Neural crest cell (in vitro differentiated cells): ENCODE measurements around the gene WFS1. TPM values are rescaled to one million over a fixed set of nuclear protein-coding genes. Genes with fewer than 3 reads are reported as not detected.

Experiments
- DNase-seq: peaks from one replicate; pipeline ENCODE4 v3.0.0; 2021; ENCODE audit warnings: low read depth, mixed read lengths, low spot score
- H3K27ac Mint-ChIP-seq: one replicate; pipeline ENCODE4 v1.8.0; 2021; ENCODE audit warnings: mild to moderate bottlenecking, mixed read lengths; ENCODE audit not compliant: unreplicated experiment
- H3K27me3 Mint-ChIP-seq: 2 replicates; pipeline ENCODE4 v1.8.0; 2021; ENCODE audit warnings: low read depth, mild to moderate bottlenecking, mixed read lengths
- H3K36me3 Mint-ChIP-seq: 2 replicates; pipeline ENCODE4 v1.8.0; 2021; ENCODE audit warnings: low read depth, mild to moderate bottlenecking, mixed read lengths
- H3K4me1 Mint-ChIP-seq: 2 replicates; pipeline ENCODE4 v1.8.0; 2021; ENCODE audit warnings: mixed read lengths
- H3K4me3 Mint-ChIP-seq: one replicate; pipeline ENCODE4 v1.8.0; 2021; ENCODE audit warnings: mild to moderate bottlenecking, mixed read lengths
- H3K9me3 Mint-ChIP-seq: 2 replicates; pipeline ENCODE4 v1.8.0; 2021; ENCODE audit warnings: mixed read lengths
- total RNA-seq: library from RNA; stranded (reverse); gene quantifications from 2 replicates; pipeline ENCODE4 v1.2.1, GENCODE V29; 2021
- TF ChIP-seq, protein P1 (sequence below): fragments of 200-600 bp; sonication (generic); conservative IDR thresholded peaks from 2 replicates; pipeline ENCODE4 v1.5.0; 2021; ENCODE audit warnings: antibody characterized with exemption, mild to moderate bottlenecking

The WFS1 gene
- total RNA-seq, 1 donor from 2014 or later = 24.8 TPM

DNA sequence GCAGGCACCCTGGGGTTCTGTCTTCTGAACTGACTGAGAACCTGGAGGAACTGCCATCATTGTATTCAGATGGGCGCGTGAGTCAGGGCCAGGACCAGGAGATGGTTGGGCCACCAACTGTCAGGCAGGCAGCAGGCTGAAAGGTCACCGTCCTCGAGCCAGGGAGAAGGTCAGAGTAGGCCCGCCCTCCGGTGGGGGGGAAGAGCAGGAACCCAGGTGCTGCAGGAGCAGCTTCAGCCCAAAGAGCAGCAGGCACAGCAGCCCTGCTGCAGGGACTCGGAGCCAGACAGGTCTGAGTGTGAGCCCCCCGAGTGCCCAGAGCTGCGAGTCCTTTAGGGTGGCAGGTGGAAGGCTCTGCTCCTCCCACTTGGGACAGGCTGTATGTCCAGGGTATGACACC, 26.4 kb downstream of the WFS1 start:
- no peaks in the 10 kb centered on the region for H3K27me3 Mint-ChIP-seq

DNA sequence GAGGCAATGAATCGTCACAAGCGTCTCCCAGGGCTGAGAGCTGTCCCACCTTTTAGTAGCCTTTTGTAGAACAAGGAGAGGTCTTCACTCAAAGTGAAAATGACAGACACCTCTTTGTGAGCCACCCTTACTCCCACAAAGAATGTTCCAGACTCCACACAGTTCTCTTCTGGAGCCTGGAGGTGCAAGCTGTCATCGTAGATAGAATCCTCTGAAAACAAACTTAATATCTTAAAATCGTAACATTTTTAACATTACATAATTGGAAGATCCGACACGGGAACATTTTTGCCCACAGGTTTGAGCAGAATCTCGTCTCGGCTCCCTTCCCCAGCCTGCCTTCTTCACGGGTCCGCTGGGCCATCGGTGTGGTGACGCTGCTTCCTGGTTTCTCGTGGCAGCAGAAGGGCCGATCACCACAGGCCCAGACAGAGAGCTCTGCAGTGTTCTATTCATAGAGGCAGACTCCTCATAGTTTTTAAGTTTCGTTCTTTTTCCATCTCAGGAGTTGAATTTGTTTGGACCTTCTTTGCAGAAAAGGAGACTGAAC, 27.7 kb downstream of the WFS1 start:
- no peak for DNase-seq
- TF ChIP-seq, protein P1, sequence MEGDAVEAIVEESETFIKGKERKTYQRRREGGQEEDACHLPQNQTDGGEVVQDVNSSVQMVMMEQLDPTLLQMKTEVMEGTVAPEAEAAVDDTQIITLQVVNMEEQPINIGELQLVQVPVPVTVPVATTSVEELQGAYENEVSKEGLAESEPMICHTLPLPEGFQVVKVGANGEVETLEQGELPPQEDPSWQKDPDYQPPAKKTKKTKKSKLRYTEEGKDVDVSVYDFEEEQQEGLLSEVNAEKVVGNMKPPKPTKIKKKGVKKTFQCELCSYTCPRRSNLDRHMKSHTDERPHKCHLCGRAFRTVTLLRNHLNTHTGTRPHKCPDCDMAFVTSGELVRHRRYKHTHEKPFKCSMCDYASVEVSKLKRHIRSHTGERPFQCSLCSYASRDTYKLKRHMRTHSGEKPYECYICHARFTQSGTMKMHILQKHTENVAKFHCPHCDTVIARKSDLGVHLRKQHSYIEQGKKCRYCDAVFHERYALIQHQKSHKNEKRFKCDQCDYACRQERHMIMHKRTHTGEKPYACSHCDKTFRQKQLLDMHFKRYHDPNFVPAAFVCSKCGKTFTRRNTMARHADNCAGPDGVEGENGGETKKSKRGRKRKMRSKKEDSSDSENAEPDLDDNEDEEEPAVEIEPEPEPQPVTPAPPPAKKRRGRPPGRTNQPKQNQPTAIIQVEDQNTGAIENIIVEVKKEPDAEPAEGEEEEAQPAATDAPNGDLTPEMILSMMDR = no peak
- Mint-ChIP-seq H3K27ac (no peak overlapping the region), H3K27me3 (no peaks in the 10 kb centered on the region), H3K36me3 (peaks cover 13% of the 10 kb centered on the region), H3K9me3 (no peaks in the 10 kb centered on the region), H3K4me3 (no peak overlapping the region), H3K4me1 (no peaks in the 10 kb centered on the region)

More for the DNA sequence above, 26.4 kb downstream of the WFS1 start:
- Mint-ChIP-seq H3K9me3 (no peaks in the 10 kb centered on the region), H3K27ac (no peak overlapping the region), H3K4me3 (no peak overlapping the region), H3K4me1 (no peaks in the 10 kb centered on the region), H3K36me3 (peaks cover 6% of the 10 kb centered on the region)
- DNase-seq = no peak
- TF ChIP-seq, protein P1 = no peak

DNA sequence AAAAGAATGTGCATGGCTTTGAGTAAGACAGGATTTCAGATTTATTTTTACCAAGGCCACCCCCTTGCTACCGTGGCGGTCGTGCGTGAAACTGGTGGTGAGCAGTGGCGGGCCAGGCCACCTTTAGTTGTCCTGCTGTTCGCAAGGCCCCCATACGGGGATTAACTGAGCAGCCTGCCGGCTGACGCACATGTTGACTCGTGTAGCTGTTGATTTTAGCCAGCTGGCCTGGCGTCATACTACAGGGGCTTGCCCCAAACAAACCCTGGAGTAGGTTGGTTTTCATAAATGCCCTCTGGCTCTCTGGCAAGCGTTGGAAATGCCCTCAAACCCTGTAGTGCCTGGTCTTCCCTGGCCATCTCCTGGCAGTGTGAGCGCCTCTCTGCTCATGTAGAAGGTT, 28.4 kb downstream of the WFS1 start:
- Mint-ChIP-seq H3K9me3 (no peaks in the 10 kb centered on the region), H3K27ac (no peak overlapping the region), H3K36me3 (peaks cover 16% of the 10 kb centered on the region), H3K4me3 (no peak overlapping the region), H3K4me1 (no peaks in the 10 kb centered on the region), H3K27me3 (no peaks in the 10 kb centered on the region)
- TF ChIP-seq, protein P1 = no peak
- DNase-seq = no peak

DNA sequence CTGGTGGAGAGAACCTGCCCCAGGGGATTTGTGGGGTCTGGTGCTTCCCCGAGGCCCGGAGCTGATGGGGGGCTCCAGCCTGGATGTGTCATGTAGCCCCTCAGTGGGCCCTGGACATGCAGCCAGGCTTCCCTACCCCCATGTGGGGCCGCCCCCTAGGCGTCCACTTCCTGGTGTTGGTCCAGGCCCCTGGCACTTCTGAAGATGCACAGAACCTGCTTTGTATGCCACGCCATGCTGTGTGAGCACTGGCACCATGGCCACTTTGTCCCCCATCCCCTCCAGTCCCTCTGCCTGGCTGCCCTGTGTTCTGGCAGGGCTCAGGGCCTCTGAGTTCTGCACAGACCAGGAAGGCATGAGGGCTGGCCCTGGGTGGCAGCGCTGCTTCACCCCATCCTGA, 29.2 kb downstream of the WFS1 start:
- Mint-ChIP-seq H3K4me3 (no peak overlapping the region), H3K27me3 (no peaks in the 10 kb centered on the region), H3K4me1 (no peaks in the 10 kb centered on the region), H3K27ac (no peak overlapping the region), H3K36me3 (peaks cover 16% of the 10 kb centered on the region), H3K9me3 (no peaks in the 10 kb centered on the region)
- TF ChIP-seq, protein P1 = no peak
- DNase-seq = no peak

DNA sequence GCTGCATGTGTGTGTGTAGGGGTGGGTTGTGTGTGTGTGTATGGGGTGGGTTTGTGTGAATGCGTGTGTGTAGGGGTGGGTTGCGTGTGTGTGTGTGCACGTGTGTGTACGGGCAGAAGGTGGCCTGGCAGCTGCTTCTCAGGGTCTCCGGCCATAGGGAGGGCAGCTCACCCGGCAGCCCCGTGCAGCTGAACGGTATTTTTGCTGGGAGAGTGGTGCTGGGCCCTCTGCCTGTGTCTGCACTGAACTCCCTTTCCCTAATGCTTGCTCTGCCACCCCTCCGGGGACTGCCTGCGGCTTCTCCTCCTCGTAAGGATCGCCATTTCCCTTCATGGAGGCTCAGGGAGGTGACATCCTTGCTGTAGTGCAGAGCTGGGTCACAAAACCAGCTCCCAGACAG, 30.2 kb downstream of the WFS1 start:
- H3K27me3 Mint-ChIP-seq = no peaks in the 10 kb centered on the region
- no peaks in the 10 kb centered on the region for H3K4me1 Mint-ChIP-seq
- no peak overlapping the region for H3K27ac Mint-ChIP-seq
- H3K36me3 Mint-ChIP-seq = peaks cover 16% of the 10 kb centered on the region
- TF ChIP-seq, protein P1 = no peak
- no peaks in the 10 kb centered on the region for H3K9me3 Mint-ChIP-seq
- DNase-seq = no peak
- no peak overlapping the region for H3K4me3 Mint-ChIP-seq
